Endothelial cell (in vitro differentiated cells): ENCODE data around the gene PRKCA. TPM values are rescaled to one million over a fixed set of nuclear protein-coding genes. Genes with fewer than 3 reads are reported as not detected.

Experiments
- DNase-seq: peaks from one replicate; pipeline ENCODE4 v3.0.0; 2021; ENCODE audit warnings: low spot score
- H3K27ac Mint-ChIP-seq: one replicate; pipeline ENCODE4 v1.8.0; 2021; ENCODE audit warnings: mixed read lengths, inconsistent platforms; ENCODE audit not compliant: unreplicated experiment
- H3K27me3 Mint-ChIP-seq: one replicate; pipeline ENCODE4 v1.8.0; 2021; ENCODE audit warnings: mild to moderate bottlenecking, moderate library complexity, mixed read lengths, inconsistent platforms; ENCODE audit not compliant: unreplicated experiment
- H3K36me3 Mint-ChIP-seq: one replicate; pipeline ENCODE4 v1.8.0; 2021; ENCODE audit warnings: mild to moderate bottlenecking, low read depth, mixed read lengths, inconsistent platforms; ENCODE audit not compliant: unreplicated experiment
- H3K4me1 Mint-ChIP-seq: one replicate; pipeline ENCODE4 v1.8.0; 2021; ENCODE audit warnings: mild to moderate bottlenecking, mixed read lengths, inconsistent platforms; ENCODE audit not compliant: unreplicated experiment
- H3K4me3 Mint-ChIP-seq: one replicate; pipeline ENCODE4 v1.8.0; 2021; ENCODE audit warnings: mild to moderate bottlenecking, mixed read lengths, inconsistent platforms; ENCODE audit not compliant: unreplicated experiment
- H3K9me3 Mint-ChIP-seq: one replicate; pipeline ENCODE4 v1.8.0; 2021; ENCODE audit warnings: mixed read lengths, inconsistent platforms; ENCODE audit not compliant: unreplicated experiment
- CTCF ChIP-seq: fragments of 200-600 bp; sonication (generic); IDR thresholded peaks from one replicate; pipeline ENCODE4 v1.5.0; 2021; ENCODE audit warnings: antibody characterized with exemption; ENCODE audit not compliant: unreplicated experiment
- total RNA-seq: library from RNA; stranded (reverse); fragmentation: NEBNext Ultra II Directional; extraction: Animal tissue kit (Norgen Biotek cat#: 25700); gene quantifications from one replicate; pipeline ENCODE4 v1.2.1, GENCODE V29; 2021; ENCODE audit not compliant: unreplicated experiment

PRKCA gene
- total RNA-seq, 1 donor from 2014 or later: 2.1 TPM

- Mint-ChIP-seq H3K9me3 (no peaks in the 10 kb centered on the region), H3K27me3 (peaks cover 3% of the 10 kb centered on the region), H3K36me3 (no peaks in the 10 kb centered on the region), H3K27ac (no peak overlapping the region), H3K4me1 (peaks cover 3% of the 10 kb centered on the region), H3K4me3 (no peak overlapping the region)
- TF ChIP-seq CTCF: no peak
- DNase-seq: no peak
Measured at GRCh38 chr17:66495035-66495434, 192.6 kb downstream of the PRKCA start.

GRCh38 chr17:66496306-66496705, 193.9 kb downstream of the PRKCA start:
- Mint-ChIP-seq H3K27me3 (peaks cover 3% of the 10 kb centered on the region), H3K4me1 (peaks cover 3% of the 10 kb centered on the region)

GRCh38 chr17:66498580-66498979, 196.2 kb downstream of the PRKCA start:
- H3K9me3 Mint-ChIP-seq: no peaks in the 10 kb centered on the region
- H3K27ac Mint-ChIP-seq: no peak overlapping the region
- H3K36me3 Mint-ChIP-seq: no peaks in the 10 kb centered on the region
- H3K4me3 Mint-ChIP-seq: no peak overlapping the region
- no peak for DNase-seq
- H3K27me3 Mint-ChIP-seq: peaks cover 3% of the 10 kb centered on the region
- no peak for TF ChIP-seq CTCF
- peaks cover 3% of the 10 kb centered on the region for H3K4me1 Mint-ChIP-seq

More at GRCh38 chr17:66496306-66496705, 193.9 kb downstream of the PRKCA start:
- H3K9me3 Mint-ChIP-seq: no peaks in the 10 kb centered on the region
- no peak overlapping the region for H3K27ac Mint-ChIP-seq
- TF ChIP-seq CTCF: no peak
- no peak overlapping the region for H3K4me3 Mint-ChIP-seq
- H3K36me3 Mint-ChIP-seq: no peaks in the 10 kb centered on the region
- DNase-seq: no peak

- Mint-ChIP-seq H3K4me1 (no peaks in the 10 kb centered on the region), H3K4me3 (no peak overlapping the region), H3K27ac (no peak overlapping the region), H3K9me3 (no peaks in the 10 kb centered on the region), H3K27me3 (no peaks in the 10 kb centered on the region), H3K36me3 (no peaks in the 10 kb centered on the region)
- TF ChIP-seq CTCF: no peak
- no peak for DNase-seq
Measured at GRCh38 chr17:66506641-66507040, 204.2 kb downstream of the PRKCA start.

- Mint-ChIP-seq H3K36me3 (no peaks in the 10 kb centered on the region), H3K9me3 (no peaks in the 10 kb centered on the region), H3K27ac (no peak overlapping the region), H3K4me3 (no peak overlapping the region), H3K4me1 (no peaks in the 10 kb centered on the region), H3K27me3 (no peaks in the 10 kb centered on the region)
- no peak for DNase-seq
- no peak for TF ChIP-seq CTCF
Measured at GRCh38 chr17:66507103-66507923, 204.9 kb downstream of the PRKCA start.
